HCT116 (cell line): ENCODE measurements around the gene ITIH1. TPM values are rescaled to one million over a fixed set of nuclear protein-coding genes. Genes with fewer than 3 reads are reported as not detected.

Experiments
- ATAC-seq: fragments of 200-7000 bp; cut with Tn5 transposase; 2 replicates; pipeline ENCODE4 v1.9.1; 2020; ENCODE audit warnings: mild to moderate bottlenecking, moderate library complexity
- BruUV-seq: library from RNA; stranded (reverse); fragments of 400-500 nt; replicated peaks from 2 replicates; lab custom pipeline; 2021; lab: Mats Ljungman, UMichigan
- CTCF ChIA-PET: fragments of 300-600 bp; sonication (Branson Sonifier 250); formaldehyde crosslinking; loops from one replicate; lab custom pipeline; 2021; ENCODE audit warnings: antibody characterized with exemption; lab: Charles Lee
- POLR2A ChIA-PET: fragments of 300-600, 350-600 bp; sonication (Branson Sonifier 250); formaldehyde crosslinking; loops from one replicate; lab custom pipeline; 2021; ENCODE audit warnings: antibody characterized with exemption; lab: Charles Lee
- RAD21 ChIA-PET, 2 experiments: fragments of 300-600 bp; sonication (Branson Sonifier 250); formaldehyde crosslinking; loops; one replicate each; lab custom pipeline; 2023; ENCODE audit warnings: low total read pairs in 2 of 2; ENCODE audit not compliant: uncharacterized antibody in 2 of 2, unreplicated experiment in 2 of 2, low non-redundant PET in 1 of 2; lab: Charles Lee
- DNase-seq: peaks from one replicate; pipeline ENCODE4 v3.0.0-alpha.2; 2010; ENCODE audit warnings: low read depth, low spot score
- H2AFZ ChIP-seq: fragments of 200-600 bp; shearing (Covaris generic), sonication (generic); 2 replicates; pipeline ENCODE4 v1.6.1; 2017; ENCODE audit warnings: low read depth, mixed run types, mixed read lengths, antibody characterized with exemption, low read length; ENCODE audit not compliant: poor library complexity, severe bottlenecking
- H3K27ac ChIP-seq: 2 replicates; pipeline ENCODE4 v1.5.1; 2012; ENCODE audit warnings: low read depth, low read length
- H3K27me3 ChIP-seq: fragments of 200-600 bp; sonication (generic); 2 replicates; pipeline ENCODE4 v1.6.1; 2016; ENCODE audit warnings: mixed run types, low read length, mixed read lengths; ENCODE audit not compliant: insufficient read depth
- H3K36me3 ChIP-seq, 2 experiments: fragments of 200-500 bp in 1 of 2; fragments of 200-600 bp in 1 of 2; sonication (Bioruptor generic) in 1 of 2; sonication (generic) in 1 of 2; 2 replicates each; pipeline versions ENCODE4 v1.5.1 to v1.6.1; 2014 to 2016; ENCODE audit warnings: low read length in 2 of 2, inconsistent platforms in 1 of 2, mixed read lengths in 1 of 2, mixed run types in 1 of 2; ENCODE audit not compliant: insufficient read depth in 2 of 2, control insufficient read depth in 1 of 2
- H3K4me1 ChIP-seq, 2 experiments: fragments of 200-600 bp in 1 of 2; sonication (generic) in 1 of 2; 2 replicates each; pipeline versions ENCODE4 v1.5.1 to v1.6.1; 2012 to 2017; ENCODE audit warnings: low read length in 2 of 2, inconsistent platforms in 1 of 2, mild to moderate bottlenecking in 1 of 2, mixed read lengths in 1 of 2, mixed run types in 1 of 2, moderate library complexity in 1 of 2; ENCODE audit not compliant: insufficient read depth in 2 of 2, control insufficient read depth in 1 of 2
- H3K4me2 ChIP-seq: fragments of 200-600 bp; sonication (generic); 2 replicates; pipeline ENCODE4 v1.6.1; 2017; ENCODE audit warnings: mixed run types, low read length, mixed read lengths
- H3K4me3 ChIP-seq, 2 experiments: fragments of 200-600 bp in 1 of 2; sonication (generic) in 1 of 2; replicated peaks in 1 of 2; 2 replicates each; pipeline ENCODE4 v1.5.1; 2011 to 2016; ENCODE audit warnings: low read length in 2 of 2, control low read depth in 1 of 2, low read depth in 1 of 2, mild to moderate bottlenecking in 1 of 2, mixed read lengths in 1 of 2, mixed run types in 1 of 2
- H3K79me2 ChIP-seq: fragments of 200-600 bp; sonication (generic); 2 replicates; pipeline ENCODE4 v1.6.1; 2017; ENCODE audit warnings: mild to moderate bottlenecking, mixed run types, low read length, moderate library complexity, mixed read lengths; ENCODE audit not compliant: insufficient read depth
- H3K9ac ChIP-seq: fragments of 200-600 bp; sonication (generic); 2 replicates; pipeline ENCODE4 v1.6.1; 2016; ENCODE audit warnings: low read length, mixed read lengths
- H3K9me2 ChIP-seq: fragments of 200-600 bp; sonication (generic), shearing (Covaris generic); 2 replicates; pipeline ENCODE4 v1.6.1; 2017; ENCODE audit warnings: mixed run types, mild to moderate bottlenecking, moderate library complexity; ENCODE audit not compliant: insufficient read depth
- H3K9me3 ChIP-seq, 2 experiments: fragments of 200-500 bp in 1 of 2; fragments of 200-600 bp in 1 of 2; sonication (Bioruptor generic) in 1 of 2; sonication (generic) in 1 of 2; 2 replicates each; pipeline ENCODE4 v1.6.1; 2014 to 2017; ENCODE audit warnings: low read length in 2 of 2, mixed read lengths in 2 of 2, inconsistent platforms in 1 of 2, low read depth in 1 of 2, mild to moderate bottlenecking in 1 of 2, mixed run types in 1 of 2, moderate library complexity in 1 of 2; ENCODE audit not compliant: control insufficient read depth in 1 of 2, insufficient read depth in 1 of 2
- H4K20me1 ChIP-seq: fragments of 200-600 bp; sonication (generic), shearing (Covaris generic); 2 replicates; pipeline ENCODE4 v1.6.1; 2017; ENCODE audit warnings: mixed run types, mild to moderate bottlenecking, moderate library complexity; ENCODE audit not compliant: insufficient read depth
- CBX3 ChIP-seq: IDR thresholded peaks from 2 replicates; pipeline ENCODE4 v1.6.1; 2012; ENCODE audit warnings: low read depth
- CTCF ChIP-seq, 3 experiments: fragments of 200-600 bp in 1 of 3; sonication (generic) in 1 of 3; IDR thresholded peaks in 2 of 3; conservative IDR thresholded peaks in 1 of 3; 2 replicates each; pipeline ENCODE4 v1.5.1; 2012 to 2017; ENCODE audit warnings: low read depth in 2 of 3, low read length in 2 of 3, antibody characterized with exemption in 1 of 3, borderline replicate concordance in 1 of 3, control low read depth in 1 of 3, mild to moderate bottlenecking in 1 of 3, mixed read lengths in 1 of 3, mixed run types in 1 of 3, moderate library complexity in 1 of 3; ENCODE audit not compliant: insufficient read depth in 1 of 3
- EZH2phosphoT487 ChIP-seq: fragments of 200-600 bp; IDR thresholded peaks from 2 replicates; pipeline ENCODE4 v1.6.1; 2018; ENCODE audit warnings: antibody characterized with exemption, borderline replicate concordance
- JUND ChIP-seq: IDR thresholded peaks from 2 replicates; pipeline ENCODE4 v1.6.1; 2012
- REST ChIP-seq: IDR thresholded peaks from 2 replicates; pipeline ENCODE4 v1.6.1; 2012; ENCODE audit warnings: low read depth
- SIN3A ChIP-seq: IDR thresholded peaks from 2 replicates; pipeline ENCODE4 v1.6.1; 2012; ENCODE audit warnings: low read depth
- SRF ChIP-seq: IDR thresholded peaks from 2 replicates; pipeline ENCODE4 v1.6.1; 2012; ENCODE audit warnings: low read depth
- ZNF274 ChIP-seq: fragments of 200-500 bp; sonication (Bioruptor generic); IDR thresholded peaks from 2 replicates; pipeline ENCODE4 v1.6.1; 2014; ENCODE audit warnings: mild to moderate bottlenecking, low read depth, low read length, inconsistent platforms
- intact Hi-C: fragments of 100-400 bp; cut with micrococcal nuclease; formaldehyde crosslinking; loops from 2 replicates; pipeline ENCODE4 v1.10.0; 2022
- total RNA-seq: library from RNA; stranded (reverse); gene quantifications from one replicate; pipeline ENCODE4 v1.2.1, GENCODE V29; 2021; ENCODE audit not compliant: unreplicated experiment

The ITIH1 gene
- total RNA-seq, 1 experiment from 2014 or later = 0.37 TPM

GRCh38 chr3:52795298-52795900 lies 18.0 kb downstream of the ITIH1 start:
- intact Hi-C loops = no loop called here
- no peaks in the 10 kb centered on the region for H3K36me3 ChIP-seq
- no peaks in the 10 kb centered on the region for H3K9me3 ChIP-seq
- no TSS peak for BruUV-seq
- no peaks in the 10 kb centered on the region for H3K79me2 ChIP-seq
- no peak overlapping the region for H3K9ac ChIP-seq
- RAD21 ChIA-PET = no interaction called here
- no peak overlapping the region for H2AFZ ChIP-seq
- H3K27ac ChIP-seq = no peak overlapping the region
- H3K27me3 ChIP-seq = no peaks in the 10 kb centered on the region
- POLR2A ChIA-PET = no interaction called here
- CTCF ChIA-PET = no interaction called here
- H4K20me1 ChIP-seq = no peaks in the 10 kb centered on the region
- no peak for TF ChIP-seq REST
- peaks cover 0 to 7% of the 10 kb centered on the region in 2 experiments; a peak in 1 of 4 replicates for H3K4me1 ChIP-seq
- ATAC-seq (no peak), DNase-seq (no peak)
- H3K9me2 ChIP-seq = no peaks in the 10 kb centered on the region
- no peak overlapping the region for H3K4me3 ChIP-seq
- H3K4me2 ChIP-seq = no peak overlapping the region

- ATAC-seq = no peak
- CTCF ChIA-PET = no interaction called here
Measured at GRCh38 chr3:52796411-52796810, 19.0 kb downstream of the ITIH1 start.

More at GRCh38 chr3:52796411-52796810, 19.0 kb downstream of the ITIH1 start:
- Histone ChIP-seq H3K4me2 (no peak overlapping the region), H3K27me3 (no peaks in the 10 kb centered on the region), H4K20me1 (no peaks in the 10 kb centered on the region), H3K4me1 (peaks cover 0 to 7% of the 10 kb centered on the region in 2 experiments; a peak in 1 of 4 replicates), H3K9ac (no peak overlapping the region), H3K79me2 (no peaks in the 10 kb centered on the region), H3K36me3 (no peaks in the 10 kb centered on the region), H2AFZ (no peak overlapping the region), H3K27ac (no peak overlapping the region), H3K4me3 (no peak overlapping the region), H3K9me2 (no peaks in the 10 kb centered on the region), H3K9me3 (no peaks in the 10 kb centered on the region)
- intact Hi-C loops = no loop called here
- no peak for DNase-seq
- no TSS peak for BruUV-seq
- TF ChIP-seq SIN3A = no peak
- no peak for TF ChIP-seq CTCF (IDR thresholded peaks at IDR 0.05 in 2 of 3, conservative IDR thresholded peaks at IDR 0.05 in 1 of 3; ENCODE audit: borderline replicate concordance in 1 of 3, insufficient read depth in 1 of 3, low read depth in 2 of 3, low read length in 2 of 3)
- no peak for TF ChIP-seq ZNF274
- no peak for TF ChIP-seq SRF
- no peak for TF ChIP-seq CBX3
- TF ChIP-seq EZH2phosphoT487 = no peak
- no peak for TF ChIP-seq JUND
- ChIA-PET POLR2A (no interaction called here), RAD21 (no interaction called here)
